ENCODE data around the gene NCOA6. TPM values are rescaled to one million over a fixed set of nuclear protein-coding genes. Genes with fewer than 3 reads are reported as not detected.

NCOA6 gene
- total and polyA plus RNA-seq, 2 donors (not counting 1 experiment from before 2014, with no cell fraction given), result 16.0 to 31.9 TPM

GRCh38 chr20:34680586-34681175, 144.8 kb downstream of the NCOA6 start:
- Histone ChIP-seq H3K27me3 (replicated peaks in 1 of 4; ENCODE audit: control extremely low read depth in 1 of 4, control insufficient read depth in 3 of 4, insufficient read depth in 4 of 4, low read length in 3 of 4) (no peaks in the 10 kb centered on the region), H3K27ac (ENCODE audit: low read length in 2 of 2) (no peak overlapping the region), H3K9ac (ENCODE audit: low read length) (no peak overlapping the region), H3K36me3 (replicated peaks in 1 of 2; ENCODE audit: control extremely low read depth in 1 of 2, control insufficient read depth in 1 of 2, extremely low read depth in 1 of 2, insufficient read depth in 2 of 2, low read length in 1 of 2) (no peaks in the 10 kb centered on the region), H3K4me2 (replicated peaks; ENCODE audit: low read depth, low read length, poor library complexity, severe bottlenecking) (no peak overlapping the region), H3K79me2 (ENCODE audit: control insufficient read depth, insufficient read depth, low read length) (peaks cover 4% of the 10 kb centered on the region), H4K20me1 (ENCODE audit: control insufficient read depth, insufficient read depth, low read length, poor library complexity, severe bottlenecking) (no peaks in the 10 kb centered on the region), H3K4me1 (ENCODE audit: control insufficient read depth in 2 of 2, insufficient read depth in 2 of 2, low read length in 2 of 2) (peaks cover 11 to 12% of the 10 kb centered on the region in 2 donors), H3K4me3 (ENCODE audit: control extremely low read depth in 1 of 5, extremely low read depth in 1 of 5, insufficient read depth in 1 of 5, low read depth in 2 of 5, low read length in 4 of 5) (no peak overlapping the region), H2AFZ (ENCODE audit: insufficient read depth, low read depth, low read length, poor library complexity, severe bottlenecking) (no peak overlapping the region), H3K9me3 (ENCODE audit: control extremely low read depth in 1 of 3, control insufficient read depth in 2 of 3, insufficient read depth in 1 of 3, low read length in 2 of 3) (no peaks in the 10 kb centered on the region)
- ATAC-seq (ENCODE audit: low read depth) (no peak), DNase-seq (no peak)
- CTCF ChIA-PET, result interaction anchor here (0.7 to 1.7 kb wide), 2 partner anchors 16 to 143 kb away, joined by 4 to 5 read pairs; no protein-coding TSS in a partner anchor
- Mint-ChIP-seq H3K4me1 (peaks cover 10% of the 10 kb centered on the region), H3K4me3 (no peak overlapping the region), H3K27ac (no peak overlapping the region), H3K27me3 (no peaks in the 10 kb centered on the region), H3K9me3 (ENCODE audit: insufficient read depth) (no peaks in the 10 kb centered on the region)
- no peak for TF ChIP-seq CTCF (IDR thresholded peaks at IDR 0.05)
- no peak for TF ChIP-seq EZH2 (IDR thresholded peaks at IDR 0.05; ENCODE audit: borderline replicate concordance, insufficient read depth, low read depth, low read length, poor library complexity, severe bottlenecking)
- intact Hi-C loops (cut with micrococcal nuclease), result no loop called here
- POLR2A ChIA-PET, result interaction anchor here (0.7 kb wide), 1 partner anchor 154 kb away, joined by 3 read pairs; no protein-coding TSS in a partner anchor

Data from B cell (primary cell).